Stimulated activated CD8-positive, alpha-beta memory T cell treated with anti-CD3 and anti-CD28 coated beads, Interleukin-4, amount 100 ng/mL, for 24 hours (primary cell): ENCODE results near the gene GBP2.
"Not testable (repeated sequence)": the region's sequence is repeated elsewhere in the genome, so short reads cannot be mapped to it uniquely, and the experiment has no call there.

Experiments
- DNase-seq: peaks from one replicate; pipeline ENCODE4 v3.0.0-alpha.2; 2020; ENCODE audit warnings: low read depth

The GBP2 gene

DNA sequence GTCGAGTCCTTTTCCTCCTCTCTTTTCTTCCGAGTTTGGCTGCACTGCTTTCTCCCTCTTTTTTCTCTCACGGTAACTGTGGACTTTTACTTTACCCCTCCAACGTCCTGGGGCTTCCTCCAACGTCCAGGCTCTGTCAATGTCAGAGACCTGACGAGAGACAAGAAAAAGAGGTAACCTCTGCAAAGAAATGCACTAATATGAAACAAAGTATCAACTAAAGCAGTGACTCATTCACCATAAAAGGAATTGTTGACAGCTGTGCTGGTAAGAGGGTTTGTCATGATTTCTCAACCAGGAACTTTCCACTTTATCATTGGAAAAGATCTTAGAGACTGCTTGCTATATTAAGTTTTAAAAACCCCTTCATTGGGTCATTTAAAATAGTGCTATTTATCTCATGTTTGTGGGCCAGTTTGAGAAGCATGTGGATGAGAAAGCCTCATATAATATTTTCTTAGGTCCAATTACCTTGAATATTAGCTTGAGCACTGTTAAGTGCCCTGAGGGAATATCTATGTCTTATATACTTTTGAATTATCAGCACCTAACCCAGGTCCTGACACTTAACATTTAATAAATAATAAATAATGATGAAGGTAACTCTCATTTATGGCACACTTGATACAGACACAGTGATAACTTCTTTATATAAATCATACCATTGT lies at the start of gene GBP2:
Gene GBP2, minus strand, starts transcription at position 202 of the 668 bp plus-strand sequence. CDS start 4,148 bp downstream, outside the sequence.
- no peak for DNase-seq

DNA sequence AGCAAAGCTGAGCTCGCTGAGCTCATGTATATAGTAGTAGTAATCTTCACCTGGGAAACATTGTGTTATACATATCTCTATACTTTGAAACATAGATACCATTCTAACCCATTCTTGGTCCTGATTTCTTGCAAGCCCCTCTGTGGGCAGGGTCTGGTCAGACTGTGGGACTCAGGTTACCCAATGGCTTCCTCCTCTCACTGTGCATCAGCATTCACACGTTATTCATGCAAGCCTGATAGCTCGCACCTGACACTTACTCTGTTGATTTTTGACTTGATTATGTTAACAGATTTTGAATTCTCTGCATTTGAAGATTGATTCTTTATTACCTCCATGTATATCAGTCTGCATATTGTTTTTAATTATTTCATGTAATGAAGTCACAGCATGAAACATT lies 48.6 kb upstream of the GBP2 start:
- DNase-seq, result no peak

DNA sequence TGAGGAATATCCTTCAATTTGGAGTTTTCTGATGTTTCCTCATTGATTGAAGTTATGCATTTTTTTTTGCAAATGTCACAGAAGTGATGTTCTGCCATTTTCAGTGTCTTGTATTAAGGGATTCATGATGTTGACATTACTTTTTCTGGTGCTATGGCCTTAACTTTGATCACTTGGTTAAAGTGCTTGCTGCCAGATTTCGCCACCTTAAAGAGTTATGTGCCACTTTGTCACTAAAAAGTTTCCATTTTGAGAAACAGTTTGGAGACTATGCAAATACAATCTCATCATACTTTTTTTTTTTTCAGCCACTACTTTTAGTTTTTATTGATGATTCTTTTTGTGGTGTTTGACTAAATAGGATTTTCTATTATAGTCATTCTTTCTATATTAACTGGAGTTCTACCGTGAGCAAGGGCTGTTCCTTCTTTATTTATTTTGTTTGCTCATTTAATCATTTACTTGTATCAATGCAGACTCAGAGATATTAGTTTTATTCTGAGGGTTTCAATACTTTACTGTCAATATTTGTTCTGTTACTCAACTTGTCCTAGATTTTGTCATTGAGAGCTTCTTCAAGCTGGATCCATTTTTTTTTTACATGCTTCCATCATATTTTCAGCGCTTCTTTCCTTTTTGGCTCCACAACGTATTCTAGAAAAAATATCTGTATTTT lies 46.7 kb upstream of the GBP2 start:
- no peak for DNase-seq

- no peak for DNase-seq
Measured at GRCh38 chr1:89171067-89171438, 45.1 kb upstream of the GBP2 start.

DNA sequence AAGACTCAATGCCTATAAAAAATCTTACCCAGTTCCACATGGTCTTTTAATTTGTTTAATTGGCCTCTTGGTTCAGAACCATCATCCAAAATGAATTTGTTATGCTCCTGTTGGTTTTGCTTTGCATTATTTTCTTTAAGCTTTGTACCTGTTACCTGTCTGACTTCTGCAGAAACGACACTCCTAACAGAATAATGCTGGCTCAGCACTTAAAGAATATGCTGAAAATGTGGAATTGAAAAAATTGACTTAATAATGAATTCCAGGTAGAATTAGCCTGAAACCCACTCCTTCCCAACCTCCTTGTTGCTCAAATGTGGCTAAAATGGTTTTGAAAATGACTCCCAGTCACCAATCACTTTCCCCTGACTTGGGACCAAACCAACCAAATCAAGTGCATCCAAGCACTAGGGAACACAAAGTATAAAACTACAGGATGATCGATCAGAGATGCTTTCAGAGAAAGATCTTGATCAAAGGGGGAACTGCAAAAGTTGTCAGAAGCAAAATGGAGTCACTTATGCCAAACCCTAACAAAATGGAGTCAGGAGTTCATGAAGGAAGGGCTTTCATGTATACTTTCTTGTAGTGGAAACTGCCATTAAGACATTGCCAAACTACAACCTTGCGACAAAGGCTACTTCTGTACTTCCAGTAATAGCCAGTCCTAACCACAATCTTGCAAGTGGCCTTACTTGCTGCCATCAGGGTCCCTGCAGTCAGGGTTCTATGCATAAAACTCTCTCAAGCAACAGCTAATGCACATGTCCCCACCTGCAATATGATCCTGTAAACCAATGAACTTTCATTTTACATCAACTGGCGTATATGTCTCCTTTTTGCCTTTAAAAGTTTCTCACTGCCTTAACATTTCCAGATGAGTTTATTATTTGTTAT lies 44.5 kb upstream of the GBP2 start:
- no peak for DNase-seq

- no peak for DNase-seq
Measured at GRCh38 chr1:89169166-89169565, 43.3 kb upstream of the GBP2 start.

GRCh38 chr1:89167590-89168230 lies 41.8 kb upstream of the GBP2 start:
- DNase-seq, result no peak

GRCh38 chr1:89166705-89167104 lies 40.8 kb upstream of the GBP2 start:
- no peak for DNase-seq

DNA sequence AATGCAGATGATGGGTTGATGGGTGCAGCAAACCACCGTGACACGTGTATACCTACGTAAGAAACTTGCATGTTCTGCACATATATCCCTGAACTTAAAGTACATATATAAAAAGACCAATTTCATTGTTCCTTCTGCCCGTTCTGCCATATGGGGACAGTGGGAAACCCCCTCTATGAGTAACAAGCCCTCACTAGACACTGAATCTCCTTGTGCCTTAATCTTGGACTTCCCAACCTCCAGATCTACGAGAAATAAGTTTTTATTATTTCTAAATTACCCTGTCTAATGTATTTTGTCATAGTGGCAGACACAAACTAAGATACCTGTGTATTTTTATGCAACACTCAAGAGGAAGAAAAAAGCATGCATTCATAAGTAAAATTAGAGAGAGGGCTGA lies 39.9 kb upstream of the GBP2 start:
- DNase-seq, result no peak

GRCh38 chr1:89151047-89151446 lies 25.1 kb upstream of the GBP2 start:
- no peak for DNase-seq

DNA sequence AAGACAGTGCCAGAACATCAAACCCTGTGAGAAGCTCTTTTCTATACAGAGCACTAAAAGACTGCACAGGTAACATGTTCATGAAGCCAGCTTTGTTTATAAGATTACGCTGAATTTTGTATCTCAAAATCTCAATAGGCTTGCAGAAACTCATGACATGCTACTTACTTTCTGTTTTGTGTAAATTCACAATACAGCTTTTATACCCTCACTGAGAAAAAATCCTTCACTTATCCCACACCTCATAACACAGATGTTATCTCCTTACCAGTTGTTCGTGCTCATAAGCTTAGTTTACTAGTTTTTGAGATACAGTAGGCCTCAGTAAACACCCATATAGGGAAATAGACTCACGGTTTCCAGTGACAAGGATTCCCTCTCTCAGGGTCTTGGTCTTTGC lies 24.1 kb upstream of the GBP2 start:
- no peak for DNase-seq

DNA sequence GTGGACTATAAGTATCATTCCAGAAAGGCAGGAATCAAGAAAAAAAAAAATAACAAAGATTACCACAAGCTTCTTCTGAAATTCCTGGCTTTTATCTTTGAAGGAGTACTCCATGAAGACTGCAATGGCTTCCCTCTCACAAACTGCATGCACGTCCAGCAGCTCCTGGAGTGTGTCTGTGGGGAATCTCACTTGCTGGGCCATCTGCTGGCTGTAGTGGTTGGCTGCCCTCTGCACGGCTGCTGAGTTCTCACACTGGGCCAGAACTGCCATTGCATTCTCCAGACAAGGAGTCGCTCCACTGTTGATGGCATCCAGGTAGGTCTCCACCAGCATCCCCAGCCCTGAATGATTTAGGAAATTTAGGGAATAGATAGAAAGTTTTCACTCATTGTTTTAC lies 23.3 kb upstream of the GBP2 start:
- DNase-seq, result no peak

DNA sequence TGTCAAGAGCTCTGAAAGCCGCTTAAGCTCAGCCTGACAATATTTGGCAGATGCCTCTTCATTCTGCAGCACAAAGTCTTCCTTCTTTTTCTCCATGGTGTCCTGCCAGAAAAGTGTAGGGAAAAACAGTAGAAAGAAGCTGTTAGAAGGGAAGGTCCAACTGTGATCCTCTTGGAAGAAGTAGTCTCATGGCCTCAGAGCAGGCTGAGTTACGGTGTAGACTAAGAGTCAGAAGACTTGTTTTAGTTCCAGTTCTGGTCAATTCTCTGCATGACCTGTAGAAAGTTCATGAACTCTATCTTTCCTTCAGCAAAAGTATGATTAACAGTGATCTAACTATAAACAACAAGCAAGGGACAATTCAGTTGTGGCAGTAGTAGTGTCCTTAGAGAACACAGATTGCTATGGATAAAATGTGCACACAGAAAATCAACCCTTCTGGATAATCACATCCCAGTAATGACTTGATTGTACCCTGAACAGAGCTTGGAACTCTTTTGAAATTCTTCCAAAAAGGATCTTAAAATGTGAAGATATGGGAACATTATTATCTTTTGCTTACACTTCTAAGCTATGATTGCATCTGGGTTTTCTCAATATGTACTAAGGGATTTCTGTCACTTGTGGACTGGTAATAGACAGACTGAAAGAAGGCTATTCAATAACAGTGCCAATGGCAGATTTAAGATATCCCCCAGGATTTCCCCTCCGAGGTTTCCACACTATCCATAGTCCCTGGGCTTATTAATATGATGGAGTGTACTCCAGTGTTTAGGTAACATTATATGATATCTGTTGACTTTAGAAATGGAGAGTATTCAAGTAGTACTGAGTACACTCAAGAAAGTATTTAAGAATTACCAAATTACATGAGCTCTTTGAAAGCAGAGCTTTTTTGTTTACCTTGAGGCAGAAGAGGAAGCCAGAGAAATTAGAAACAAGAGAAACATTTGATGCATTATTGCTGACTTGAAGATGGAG lies 22.1 kb upstream of the GBP2 start:
- no peak for DNase-seq

DNA sequence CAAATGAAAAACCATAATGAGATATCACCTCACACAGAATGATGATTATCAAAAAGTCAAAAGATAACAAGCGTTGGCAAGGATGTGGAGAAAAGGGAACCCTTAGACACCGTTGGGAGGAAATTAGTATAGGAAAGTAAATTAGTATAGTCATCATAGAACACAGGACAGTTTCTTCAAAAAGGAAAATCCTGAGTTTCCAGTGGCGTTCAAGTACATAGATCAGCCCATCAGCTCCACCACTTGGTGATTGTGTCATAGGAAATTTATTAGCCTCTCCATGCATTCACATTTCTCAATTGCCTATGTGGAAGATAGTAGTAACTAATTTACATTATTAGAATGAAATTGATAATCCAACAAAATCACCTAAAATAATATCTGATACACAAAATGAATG lies 20.8 kb upstream of the GBP2 start:
- DNase-seq, result no peak

- DNase-seq, result no peak
Measured at GRCh38 chr1:89143484-89143883, 17.6 kb upstream of the GBP2 start.

DNA sequence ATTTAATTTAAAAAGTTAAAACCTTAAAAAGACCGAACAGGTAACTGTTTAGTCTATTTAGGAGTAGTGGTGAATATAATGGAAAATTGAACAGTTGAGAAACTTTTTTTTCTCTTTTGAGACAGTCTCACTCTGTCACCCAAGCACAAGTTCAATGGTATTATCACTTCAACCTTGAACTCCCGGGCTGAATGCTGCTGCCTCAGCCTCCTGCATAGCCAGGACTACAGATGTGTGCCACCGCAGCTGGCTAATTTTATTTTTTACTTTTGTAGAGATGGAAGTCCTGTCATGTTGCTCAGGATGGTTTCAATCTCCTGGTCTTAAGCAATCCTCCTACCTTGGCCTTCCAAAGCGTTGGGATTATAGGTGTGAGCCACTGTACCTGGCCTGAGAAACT lies 16.2 kb upstream of the GBP2 start:
- DNase-seq, result no peak

DNA sequence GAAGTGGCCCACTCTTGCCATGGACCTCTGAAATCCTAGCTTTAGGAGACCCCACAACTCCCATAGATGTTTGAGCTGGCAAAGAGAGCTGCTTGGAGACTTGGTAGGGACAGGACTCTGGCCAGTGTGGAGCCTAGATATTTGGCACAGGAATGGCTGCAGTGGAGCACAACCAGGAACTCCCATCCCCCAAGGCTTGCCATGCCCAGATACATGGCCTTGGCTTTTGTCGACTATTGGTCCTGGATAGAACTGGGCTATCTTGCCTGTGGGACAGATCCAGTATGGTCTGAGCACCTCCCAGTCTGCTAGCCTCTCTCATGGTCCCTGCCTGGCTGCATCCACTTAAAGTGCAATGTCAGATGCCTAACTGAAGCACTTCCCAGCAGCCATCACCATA lies 7.8 kb upstream of the GBP2 start:
- no peak for DNase-seq

- no peak for DNase-seq
Measured at GRCh38 chr1:89130716-89131115, 4.8 kb upstream of the GBP2 start.

- DNase-seq, result no peak
Measured at GRCh38 chr1:89129911-89130310, 4.0 kb upstream of the GBP2 start.

- not testable (repeated sequence) for DNase-seq
Measured at GRCh38 chr1:89128003-89128458, 2.1 kb upstream of the GBP2 start.
